GM12873 (cell line): ENCODE measurements around the gene PNMA6E.

Experiments
- TF ChIP-seq, protein P1 (sequence below): IDR thresholded peaks from 2 replicates; pipeline ENCODE4 v1.5.1; 2012; ENCODE audit warnings: low read depth, mild to moderate bottlenecking, moderate library complexity, low read length, control low read depth; ENCODE audit not compliant: insufficient read depth; ENCODE audit errors: missing control alignments

The PNMA6E gene

DNA sequence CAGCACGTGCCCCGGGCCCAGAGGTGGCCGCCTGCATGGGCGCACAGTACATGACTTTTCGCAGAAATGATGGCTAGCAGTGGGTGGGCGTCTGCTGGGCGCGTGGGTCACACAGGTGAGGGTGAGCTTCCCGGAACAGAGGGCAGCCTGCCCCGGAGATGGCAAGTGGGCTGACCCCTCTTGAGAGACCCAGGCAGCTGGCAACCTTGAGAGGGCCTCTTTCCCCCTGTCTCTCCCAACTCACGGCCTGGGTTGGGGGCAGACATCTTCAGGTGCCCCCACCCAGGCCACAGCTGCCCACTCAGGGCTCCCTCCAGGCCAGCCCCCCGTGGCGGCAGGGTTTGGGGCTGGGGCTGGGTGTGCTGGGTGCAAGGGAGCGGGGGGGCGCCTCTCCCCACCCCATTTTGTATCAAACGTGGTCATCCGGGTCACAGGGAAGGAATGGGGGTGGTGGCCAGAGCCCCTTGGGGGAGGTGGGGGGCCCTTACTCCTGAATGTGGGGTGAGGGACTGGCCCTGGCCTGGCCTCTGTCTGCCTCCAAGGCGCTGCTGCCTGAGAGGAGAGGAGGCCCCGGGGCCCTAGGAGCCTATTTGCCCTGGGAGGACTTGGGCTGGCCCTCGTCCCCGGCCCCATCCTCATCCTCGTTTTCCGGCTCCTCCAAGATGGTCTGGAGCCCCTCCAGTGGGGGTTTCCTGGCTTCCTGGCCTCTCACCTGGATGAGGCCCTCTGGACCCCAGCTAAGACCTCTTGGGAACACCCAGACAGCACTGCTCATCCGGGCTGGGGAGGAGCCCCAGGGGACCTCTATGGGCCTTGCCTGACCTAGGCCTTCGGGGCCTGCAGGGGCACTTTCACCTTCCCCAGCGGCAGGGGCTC, 4.6 kb downstream of the PNMA6E start:
- TF ChIP-seq, protein P1, sequence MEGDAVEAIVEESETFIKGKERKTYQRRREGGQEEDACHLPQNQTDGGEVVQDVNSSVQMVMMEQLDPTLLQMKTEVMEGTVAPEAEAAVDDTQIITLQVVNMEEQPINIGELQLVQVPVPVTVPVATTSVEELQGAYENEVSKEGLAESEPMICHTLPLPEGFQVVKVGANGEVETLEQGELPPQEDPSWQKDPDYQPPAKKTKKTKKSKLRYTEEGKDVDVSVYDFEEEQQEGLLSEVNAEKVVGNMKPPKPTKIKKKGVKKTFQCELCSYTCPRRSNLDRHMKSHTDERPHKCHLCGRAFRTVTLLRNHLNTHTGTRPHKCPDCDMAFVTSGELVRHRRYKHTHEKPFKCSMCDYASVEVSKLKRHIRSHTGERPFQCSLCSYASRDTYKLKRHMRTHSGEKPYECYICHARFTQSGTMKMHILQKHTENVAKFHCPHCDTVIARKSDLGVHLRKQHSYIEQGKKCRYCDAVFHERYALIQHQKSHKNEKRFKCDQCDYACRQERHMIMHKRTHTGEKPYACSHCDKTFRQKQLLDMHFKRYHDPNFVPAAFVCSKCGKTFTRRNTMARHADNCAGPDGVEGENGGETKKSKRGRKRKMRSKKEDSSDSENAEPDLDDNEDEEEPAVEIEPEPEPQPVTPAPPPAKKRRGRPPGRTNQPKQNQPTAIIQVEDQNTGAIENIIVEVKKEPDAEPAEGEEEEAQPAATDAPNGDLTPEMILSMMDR = no peak

DNA sequence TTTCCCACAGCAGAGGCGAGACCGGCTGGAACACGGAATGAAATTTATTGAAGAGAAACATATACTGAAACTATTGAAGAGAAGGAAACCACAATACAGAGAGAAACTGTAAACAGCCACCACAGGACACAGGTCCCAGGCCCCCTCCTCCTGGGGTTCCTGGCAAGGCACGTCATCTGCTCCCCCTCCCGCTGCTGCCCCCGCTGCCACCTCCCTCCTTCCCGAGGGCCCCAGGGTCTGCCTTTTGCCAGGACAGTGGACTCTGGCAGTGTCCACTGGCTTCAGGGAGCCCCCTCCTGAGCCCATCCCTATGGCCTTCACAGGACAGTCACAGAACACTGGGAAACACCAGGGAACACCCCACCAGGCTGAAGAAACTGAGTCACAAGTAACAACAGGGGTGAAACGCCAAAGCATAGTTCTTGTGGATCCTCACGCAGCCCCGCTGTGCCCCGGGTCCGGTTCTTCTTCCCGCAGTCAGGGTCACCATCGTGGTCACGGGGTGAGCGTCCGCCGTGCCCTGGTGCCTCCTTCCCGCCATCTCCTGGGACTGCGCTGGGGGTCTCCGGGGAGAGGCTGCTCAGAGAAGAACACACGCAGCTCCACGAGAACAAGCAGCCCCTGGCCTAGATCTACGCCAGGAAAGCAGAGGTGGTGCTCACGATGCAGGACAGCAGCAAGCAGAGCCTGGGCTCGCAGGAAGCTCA, 5.4 kb downstream of the PNMA6E start:
- TF ChIP-seq, protein P1 = no peak

DNA sequence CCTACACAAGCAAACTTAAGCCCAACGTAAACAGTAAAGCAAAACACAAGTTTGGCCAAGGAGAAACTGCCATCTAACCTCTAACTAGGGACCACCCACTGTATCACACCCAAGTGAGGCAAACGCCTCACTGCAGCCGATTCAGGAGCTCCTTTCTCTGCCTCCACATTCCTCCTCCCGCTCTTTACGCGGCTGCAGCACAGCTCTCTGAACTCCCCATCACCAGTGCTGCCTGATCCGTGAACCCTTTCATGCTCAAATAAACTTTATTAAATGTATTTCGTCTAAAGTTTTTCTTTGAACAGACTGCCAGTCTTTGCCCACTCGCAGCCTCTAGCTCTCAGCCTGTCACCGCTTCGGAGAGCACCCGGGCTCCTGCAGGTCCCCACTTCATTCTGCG, 6.5 kb downstream of the PNMA6E start:
- TF ChIP-seq, protein P1 = no peak

- TF ChIP-seq, protein P1 = no peak
Observed at GRCh38 chrX:153392642-153393321, 8.4 kb downstream of the PNMA6E start.

DNA sequence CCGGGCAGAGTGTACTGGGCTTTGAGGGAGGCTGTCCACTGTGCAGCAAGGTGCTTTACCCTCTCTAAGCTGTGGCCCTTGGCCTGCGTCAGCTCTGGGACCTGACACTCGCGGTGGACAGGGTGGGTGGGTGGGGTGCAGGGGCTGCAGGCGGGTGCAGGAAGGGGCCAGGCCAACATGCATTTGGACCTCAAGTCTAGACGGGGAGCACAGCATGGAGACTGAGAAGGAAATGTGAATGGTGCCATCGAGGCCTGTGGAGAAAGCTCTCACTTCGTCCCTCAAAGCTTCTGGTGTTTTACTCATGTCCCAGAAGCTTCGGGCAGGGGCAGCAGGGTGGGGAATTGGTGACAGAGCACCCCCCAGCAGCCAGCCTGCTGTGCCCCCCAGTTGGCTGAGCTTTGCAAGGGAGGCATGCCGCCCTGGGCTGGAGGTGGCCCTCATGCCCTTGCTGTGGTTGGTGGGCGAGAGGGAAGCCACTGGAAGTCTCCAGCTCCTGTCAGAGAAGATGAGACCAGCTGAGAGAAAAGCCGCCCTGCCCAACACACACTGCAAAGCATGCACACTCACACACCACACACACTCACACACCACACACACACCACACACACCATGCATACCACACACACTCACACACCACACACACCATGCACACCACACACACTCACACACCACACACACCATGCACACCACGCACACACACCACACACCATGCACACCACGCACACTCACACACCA, 12.3 kb downstream of the PNMA6E start:
- TF ChIP-seq, protein P1 = no peak

DNA sequence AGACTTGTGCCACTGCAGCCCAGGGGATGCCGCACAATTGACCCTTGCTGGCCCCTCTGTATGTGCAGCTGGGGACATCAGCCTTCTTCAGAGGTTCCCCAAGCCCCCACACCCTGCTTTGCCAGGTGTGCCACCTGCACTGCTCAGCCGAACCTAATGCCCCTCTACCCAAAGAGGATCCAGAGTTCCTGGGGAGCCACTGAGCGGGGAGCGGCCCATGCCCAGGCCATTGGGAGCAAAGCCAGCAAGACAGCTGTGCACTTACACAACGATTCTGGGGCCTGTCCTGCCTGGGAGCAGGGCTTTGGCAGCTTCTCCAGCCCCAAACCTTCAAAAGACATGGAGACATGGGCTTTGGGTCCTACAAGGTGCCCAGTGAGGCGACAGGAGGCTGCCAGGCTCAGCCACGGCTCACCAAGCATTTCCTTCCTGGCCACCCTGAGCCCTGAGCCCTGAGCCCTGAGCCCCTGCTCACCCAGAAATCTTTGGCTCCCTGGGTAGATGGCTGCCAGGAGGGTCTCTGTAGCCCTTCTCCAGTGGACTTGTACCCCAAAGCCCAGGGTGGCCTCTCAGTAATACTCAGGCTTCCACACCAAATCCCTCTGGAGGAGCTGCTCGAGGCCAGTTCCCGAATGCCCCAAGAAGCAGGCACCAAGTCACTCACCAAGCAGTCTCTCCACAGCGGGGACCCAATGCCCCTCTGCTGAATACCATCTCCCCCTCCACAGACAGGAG, 13.0 kb downstream of the PNMA6E start:
- TF ChIP-seq, protein P1 = no peak
